GM19099 (cell line): ENCODE measurements around the gene CYSLTR2.

Source experiments
- POLR2A ChIP-seq: IDR thresholded peaks from 3 replicates; pipeline ENCODE4 v1.6.1; 2011; ENCODE audit warnings: low read depth; ENCODE audit not compliant: insufficient read length; ENCODE audit errors: extremely low read depth

Gene CYSLTR2

DNA sequence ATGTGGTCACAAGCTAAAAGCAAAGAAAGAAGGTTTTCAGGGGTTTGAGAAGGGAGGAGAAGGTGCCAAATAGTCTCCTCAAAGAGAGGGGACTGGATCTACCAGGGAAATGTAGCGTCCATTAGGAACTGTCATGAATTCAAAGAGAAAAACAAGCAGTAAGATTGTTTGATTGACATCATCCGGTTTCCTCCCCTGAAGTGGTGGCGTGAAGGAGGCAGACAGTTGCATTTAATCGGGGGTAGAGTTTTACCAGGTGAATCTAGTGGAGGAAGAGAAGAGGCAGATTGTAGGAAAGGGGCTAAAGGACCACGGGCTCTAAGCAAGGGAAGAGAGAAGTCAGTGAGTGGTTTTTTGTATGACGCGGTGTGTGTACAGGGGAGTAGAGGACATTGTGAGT lies 13.0 kb upstream of the CYSLTR2 start:
- TF ChIP-seq POLR2A, result no peak

DNA sequence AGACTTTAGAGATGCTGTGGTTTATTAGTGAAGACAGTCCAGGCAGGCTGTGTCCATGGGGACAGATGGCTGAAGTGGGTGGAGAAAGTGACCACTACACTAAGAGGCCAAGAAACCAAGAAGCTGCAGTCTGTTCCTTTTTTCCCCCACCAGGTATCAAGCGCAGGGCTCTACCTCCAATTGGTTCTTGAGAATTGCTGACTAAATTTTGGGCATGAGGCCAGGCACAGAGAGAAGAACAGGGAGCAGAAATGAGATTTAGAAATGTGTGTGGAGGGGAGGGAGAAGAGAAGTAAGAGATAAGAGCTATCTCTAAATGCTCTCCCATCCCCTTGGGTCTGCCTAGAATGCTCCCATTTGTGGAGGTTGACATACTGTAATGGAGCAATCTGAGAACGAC lies 12.3 kb upstream of the CYSLTR2 start:
- no peak for TF ChIP-seq POLR2A

- no peak for TF ChIP-seq POLR2A
Measured at GRCh38 chr13:48642061-48642460, 11.7 kb upstream of the CYSLTR2 start.

- no peak for TF ChIP-seq POLR2A
Measured at GRCh38 chr13:48643159-48643558, 10.6 kb upstream of the CYSLTR2 start.

GRCh38 chr13:48644141-48644540 lies 9.6 kb upstream of the CYSLTR2 start:
- no peak for TF ChIP-seq POLR2A

DNA sequence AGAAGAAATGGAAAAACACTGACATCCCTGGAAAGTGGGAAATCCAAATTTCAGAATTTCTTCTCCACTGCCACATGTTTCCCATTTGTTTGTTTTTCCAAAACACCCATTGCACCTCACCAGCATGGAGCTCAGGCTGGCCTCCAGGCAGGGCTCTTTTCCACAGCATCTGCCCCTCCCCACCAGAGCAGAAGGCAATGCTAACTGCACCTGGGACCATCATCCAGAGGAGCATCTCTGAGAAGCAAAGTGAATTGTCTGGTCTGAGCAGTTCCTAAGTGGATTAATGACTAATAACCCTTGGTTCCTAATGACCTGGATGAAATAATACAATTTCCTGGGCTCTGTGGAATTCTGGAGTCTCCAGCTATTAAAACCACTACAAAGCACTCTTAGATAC lies 8.8 kb upstream of the CYSLTR2 start:
- no peak for TF ChIP-seq POLR2A

DNA sequence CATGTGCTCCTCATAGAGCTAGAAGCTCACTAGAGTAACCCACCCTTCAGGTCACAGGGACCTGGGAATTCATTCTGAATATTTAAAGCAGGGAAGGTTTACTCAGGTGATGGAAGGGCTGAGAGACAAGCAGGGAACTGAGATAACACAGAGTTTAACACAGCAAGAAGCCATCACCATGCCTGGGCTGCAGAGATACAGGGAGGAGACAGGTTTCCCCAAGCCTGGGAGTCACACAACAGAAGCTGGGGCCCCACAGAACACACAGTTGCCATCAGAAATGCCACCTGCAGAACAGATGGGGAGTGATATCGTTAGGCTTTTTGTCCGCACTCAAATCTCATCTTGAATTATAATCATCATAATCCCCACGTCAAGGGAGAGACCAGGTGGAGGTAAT lies 7.9 kb upstream of the CYSLTR2 start:
- no peak for TF ChIP-seq POLR2A

DNA sequence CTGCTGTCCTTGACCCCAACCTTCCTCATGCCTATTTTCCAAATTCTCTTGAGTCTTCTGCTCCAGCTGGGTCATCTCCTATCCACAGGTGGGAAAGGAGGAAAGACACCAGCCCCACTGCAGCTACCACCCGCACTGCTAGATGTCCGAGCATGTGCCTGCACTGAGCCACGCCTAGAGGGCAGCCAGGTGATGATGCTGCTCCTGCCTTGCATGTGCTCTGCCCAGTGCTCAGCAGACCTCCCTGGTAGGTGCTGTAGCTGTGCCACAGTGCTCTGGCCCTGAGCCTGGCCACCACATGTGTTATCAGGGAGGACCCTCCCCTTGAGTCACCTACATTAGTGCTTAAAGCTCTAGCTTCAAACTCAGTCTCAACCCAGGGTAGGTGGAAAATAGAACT lies 6.9 kb upstream of the CYSLTR2 start:
- TF ChIP-seq POLR2A, result no peak

GRCh38 chr13:48647625-48648024 lies 6.1 kb upstream of the CYSLTR2 start:
- no peak for TF ChIP-seq POLR2A

DNA sequence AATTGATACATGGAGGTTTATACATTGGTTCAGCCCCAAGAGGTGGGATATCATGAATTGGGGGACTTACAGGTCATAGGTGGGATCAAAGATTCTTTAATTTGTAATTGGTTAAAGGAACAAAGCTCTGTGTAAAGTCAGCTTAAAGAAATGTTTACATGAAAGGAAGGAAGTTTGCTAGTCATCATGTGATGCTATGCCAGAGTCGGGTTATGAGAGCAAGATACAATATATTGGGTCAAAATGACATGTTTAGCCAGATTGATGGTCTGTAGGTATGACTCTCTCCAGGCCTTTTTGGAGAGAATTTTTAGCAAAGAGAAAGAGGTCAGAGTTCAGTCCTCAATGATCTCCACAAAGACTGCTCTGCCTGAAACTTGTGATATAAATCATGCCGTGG lies 5.3 kb upstream of the CYSLTR2 start:
- TF ChIP-seq POLR2A, result no peak

DNA sequence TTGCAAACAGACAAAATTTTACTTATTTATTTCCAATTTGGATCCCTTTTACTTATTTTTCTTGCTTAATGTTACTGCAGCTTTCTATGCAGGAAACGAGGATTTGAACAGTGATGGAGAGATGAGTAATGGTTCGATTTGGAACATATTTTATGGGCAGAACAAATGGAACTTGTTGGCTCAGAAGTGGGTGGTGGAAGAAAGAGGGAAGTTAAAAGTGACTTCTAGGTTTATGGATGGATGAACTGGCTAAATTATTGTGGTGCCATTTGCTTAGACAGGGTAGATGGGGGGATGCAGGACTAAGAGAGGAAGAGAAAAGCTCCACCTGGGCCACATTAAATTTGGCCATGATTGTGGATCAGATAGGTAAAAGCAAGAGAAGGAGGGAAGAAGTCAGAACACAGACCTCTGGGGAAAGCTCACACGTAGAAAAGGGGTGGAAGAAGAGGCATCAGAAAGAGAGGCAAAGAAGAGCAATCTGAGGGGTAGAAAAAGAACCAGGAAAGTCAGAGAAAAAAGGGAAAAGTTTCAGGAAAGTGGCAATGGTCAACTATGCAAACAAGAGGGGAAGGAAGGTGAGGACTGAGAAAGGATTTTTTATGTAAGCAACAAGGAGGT lies 768 bp upstream of the CYSLTR2 start:
- TF ChIP-seq POLR2A, result no peak

DNA sequence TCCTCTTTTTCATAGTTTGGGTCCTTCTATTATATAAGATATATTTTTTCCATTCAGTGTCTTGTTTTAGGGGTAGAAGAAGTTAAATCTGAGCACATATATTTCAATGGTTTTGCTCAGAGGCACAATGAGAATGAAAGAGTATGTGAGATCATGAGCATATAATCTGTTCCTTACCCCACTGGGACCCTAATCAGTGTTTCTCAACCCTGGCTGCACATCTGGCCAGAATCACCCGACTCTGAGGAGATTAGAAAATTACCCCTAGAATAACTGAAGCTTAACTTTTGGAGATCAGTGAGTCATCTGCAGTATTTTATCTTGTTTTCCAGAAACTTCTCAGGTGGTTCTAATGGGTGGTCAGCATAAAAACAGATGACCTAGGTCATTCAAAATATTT lies 782 bp downstream of the CYSLTR2 start:
- TF ChIP-seq POLR2A, result no peak

GRCh38 chr13:48655291-48655690 lies 1.6 kb downstream of the CYSLTR2 start:
- no peak for TF ChIP-seq POLR2A

- TF ChIP-seq POLR2A, result no peak
Measured at GRCh38 chr13:48656608-48657007, 2.9 kb downstream of the CYSLTR2 start.

GRCh38 chr13:48660361-48661076 lies 6.8 kb downstream of the CYSLTR2 start:
- TF ChIP-seq POLR2A, result no peak

- no peak for TF ChIP-seq POLR2A
Measured at GRCh38 chr13:48661107-48661506, 7.4 kb downstream of the CYSLTR2 start.

DNA sequence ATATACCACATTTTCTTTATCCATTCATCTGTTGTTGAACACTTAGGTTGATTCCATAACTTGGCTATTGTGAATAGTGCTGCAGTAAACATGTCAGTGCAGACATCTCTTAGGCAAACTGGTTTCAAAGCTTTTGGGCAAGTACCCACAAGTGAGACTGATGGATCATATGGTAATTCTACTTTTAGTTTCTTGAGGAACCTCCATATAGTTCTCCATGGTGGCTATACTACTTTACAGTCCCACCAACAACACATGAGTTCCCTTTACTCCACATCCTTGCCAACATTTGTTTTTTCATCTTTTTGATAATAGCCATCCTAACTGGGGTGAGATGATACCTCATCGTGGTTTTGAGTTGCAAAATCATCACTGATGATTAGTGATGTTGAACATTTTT lies 8.5 kb downstream of the CYSLTR2 start:
- no peak for TF ChIP-seq POLR2A
